Smooth muscle cell (in vitro differentiated cells): ENCODE measurements around the gene TAB3. TPM values are rescaled to one million over a fixed set of nuclear protein-coding genes. Genes with fewer than 3 reads are reported as not detected.

Source experiments
- DNase-seq: peaks from one replicate; lab custom pipeline; 2025; ENCODE audit not compliant: unreplicated experiment; lab: John Stamatoyannopoulos, UW
- H2AFZ ChIP-seq: fragments of 200-600 bp; sonication (generic); 2 replicates; pipeline ENCODE4 v1.6.0; 2016; ENCODE audit warnings: antibody characterized with exemption, low read depth, mild to moderate bottlenecking
- H3F3A ChIP-seq: fragments of 200-600 bp; sonication (generic); 2 replicates; pipeline ENCODE4 v1.6.0; 2017; ENCODE audit warnings: antibody characterized with exemption, low read depth
- H3K27ac ChIP-seq: fragments of 200-600 bp; sonication (generic); 2 replicates; pipeline ENCODE4 v1.5.1; 2016; ENCODE audit warnings: low read depth, mild to moderate bottlenecking
- H3K27me3 ChIP-seq: fragments of 200-600 bp; sonication (generic); 2 replicates; pipeline ENCODE4 v1.6.1; 2016; ENCODE audit warnings: low read depth, mild to moderate bottlenecking
- H3K36me3 ChIP-seq: fragments of 200-600 bp; sonication (generic); 2 replicates; pipeline ENCODE4 v1.5.1; 2016; ENCODE audit warnings: low read depth
- H3K4me1 ChIP-seq: fragments of 200-600 bp; sonication (generic); 2 replicates; pipeline ENCODE4 v1.5.1; 2016; ENCODE audit warnings: low read depth
- H3K4me2 ChIP-seq: fragments of 200-600 bp; sonication (generic); 2 replicates; pipeline ENCODE4 v1.6.0; 2016; ENCODE audit warnings: mild to moderate bottlenecking
- H3K4me3 ChIP-seq: fragments of 200-600 bp; sonication (generic); 2 replicates; pipeline ENCODE4 v1.5.1; 2016; ENCODE audit warnings: mild to moderate bottlenecking
- H3K79me2 ChIP-seq: fragments of 200-600 bp; sonication (generic); 2 replicates; pipeline ENCODE4 v1.6.0; 2016; ENCODE audit warnings: low read depth, mild to moderate bottlenecking
- H3K9ac ChIP-seq: fragments of 200-600 bp; sonication (generic); 2 replicates; pipeline ENCODE4 v1.6.0; 2016; ENCODE audit warnings: low read depth
- H3K9me3 ChIP-seq: fragments of 200-600 bp; sonication (generic); replicated peaks from 2 replicates; pipeline ENCODE4 v1.5.1; 2016; ENCODE audit warnings: low read depth
- H4K20me1 ChIP-seq: fragments of 200-600 bp; sonication (generic); 2 replicates; pipeline ENCODE4 v1.6.0; 2016; ENCODE audit warnings: low read depth
- WGBS: methylation state at CpG from one replicate; pipeline ENCODE4 v1.1.7; 2016; ENCODE audit warnings: low lambda C conversion rate; 5-methylcytosine and 5-hydroxymethylcytosine counted together
- polyA plus RNA-seq: library from polyadenylated mRNA; unstranded; fragments of >200 nt; fragmentation: Nextera tagmentation; extraction: Ambion mirVana; gene quantifications from 2 replicates; pipeline ENCODE4 v1.2.1, GENCODE V29; 2016
- total RNA-seq: library from RNA; depleted of rRNA; stranded (reverse); fragments of >200 nt; gene quantifications from 2 replicates; pipeline ENCODE4 v1.2.3, GENCODE V29; 2014
- TF ChIP-seq, protein P1 (sequence below): fragments of 200-600 bp; sonication (generic); IDR thresholded peaks from 2 replicates; pipeline ENCODE4 v1.5.1; 2017; ENCODE audit warnings: borderline replicate concordance, mild to moderate bottlenecking, antibody characterized with exemption; ENCODE audit not compliant: insufficient read depth, poor library complexity, severe bottlenecking

TAB3 gene
- total and polyA plus RNA-seq, 2 experiments from 2014 or later: 4.8 to 31.9 TPM

DNA sequence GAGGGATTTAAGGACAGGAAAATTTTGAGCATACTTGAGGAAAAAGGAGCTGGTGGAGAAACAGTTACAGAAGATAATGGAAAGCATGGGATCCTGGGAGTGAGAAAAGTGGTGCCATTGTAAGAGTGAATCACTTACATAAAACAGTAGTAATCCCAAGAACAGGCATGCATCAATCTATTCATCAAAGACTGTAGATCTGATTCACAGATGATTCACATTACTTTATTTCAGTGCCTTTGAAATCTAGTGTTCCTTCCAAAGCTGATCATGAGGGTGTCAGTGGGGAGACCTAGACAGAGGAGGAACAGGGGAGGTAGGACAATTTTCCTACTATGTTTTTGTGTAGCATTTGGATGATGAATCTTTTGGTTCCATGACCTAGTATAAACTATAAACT lies 102.7 kb downstream of the TAB3 start:
- no peak for DNase-seq
- Histone ChIP-seq H3K4me1 (no peaks in the 10 kb centered on the region), H4K20me1 (no peaks in the 10 kb centered on the region), H3K4me3 (no peak overlapping the region), H3K27me3 (no peaks in the 10 kb centered on the region), H3K4me2 (no peak overlapping the region), H3K27ac (no peak overlapping the region), H2AFZ (no peak overlapping the region), H3K79me2 (no peaks in the 10 kb centered on the region), H3K9me3 (no peaks in the 10 kb centered on the region), H3F3A (no peaks in the 10 kb centered on the region), H3K9ac (no peak overlapping the region), H3K36me3 (no peaks in the 10 kb centered on the region)
- TF ChIP-seq, protein P1, sequence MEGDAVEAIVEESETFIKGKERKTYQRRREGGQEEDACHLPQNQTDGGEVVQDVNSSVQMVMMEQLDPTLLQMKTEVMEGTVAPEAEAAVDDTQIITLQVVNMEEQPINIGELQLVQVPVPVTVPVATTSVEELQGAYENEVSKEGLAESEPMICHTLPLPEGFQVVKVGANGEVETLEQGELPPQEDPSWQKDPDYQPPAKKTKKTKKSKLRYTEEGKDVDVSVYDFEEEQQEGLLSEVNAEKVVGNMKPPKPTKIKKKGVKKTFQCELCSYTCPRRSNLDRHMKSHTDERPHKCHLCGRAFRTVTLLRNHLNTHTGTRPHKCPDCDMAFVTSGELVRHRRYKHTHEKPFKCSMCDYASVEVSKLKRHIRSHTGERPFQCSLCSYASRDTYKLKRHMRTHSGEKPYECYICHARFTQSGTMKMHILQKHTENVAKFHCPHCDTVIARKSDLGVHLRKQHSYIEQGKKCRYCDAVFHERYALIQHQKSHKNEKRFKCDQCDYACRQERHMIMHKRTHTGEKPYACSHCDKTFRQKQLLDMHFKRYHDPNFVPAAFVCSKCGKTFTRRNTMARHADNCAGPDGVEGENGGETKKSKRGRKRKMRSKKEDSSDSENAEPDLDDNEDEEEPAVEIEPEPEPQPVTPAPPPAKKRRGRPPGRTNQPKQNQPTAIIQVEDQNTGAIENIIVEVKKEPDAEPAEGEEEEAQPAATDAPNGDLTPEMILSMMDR: no peak

DNA sequence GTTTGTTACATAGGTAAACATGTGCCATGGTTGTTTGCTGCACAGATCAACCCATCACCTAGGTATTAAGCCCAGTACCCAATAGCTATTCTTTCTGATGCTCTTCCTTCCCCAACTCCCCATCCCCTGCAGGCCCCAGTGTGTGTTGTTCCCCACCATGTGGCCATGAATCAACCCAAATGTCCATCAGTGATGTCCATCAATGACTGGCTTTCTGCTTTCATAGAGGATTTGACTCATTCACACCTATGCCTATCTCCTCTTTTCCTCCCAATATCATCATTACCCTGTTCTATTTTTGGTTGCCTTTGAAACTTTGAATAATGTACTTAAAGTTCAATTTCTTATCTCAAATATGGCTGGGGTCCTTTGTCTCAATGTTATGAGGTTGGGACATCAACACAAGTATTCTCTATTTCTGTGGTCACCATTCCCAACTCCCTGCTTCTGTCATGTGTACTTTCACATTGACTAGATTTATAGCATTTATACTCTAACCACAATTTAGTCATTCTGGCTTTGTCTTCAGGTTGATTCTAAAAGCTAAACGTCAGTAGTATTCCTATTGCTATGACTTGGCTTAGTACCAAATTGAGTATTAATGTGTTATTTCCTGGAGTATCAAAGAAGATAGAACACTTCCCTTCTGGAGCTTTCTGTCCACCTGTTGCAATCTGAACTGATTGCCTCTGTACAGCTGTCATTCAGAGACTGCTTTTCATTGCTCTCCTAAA lies 107.2 kb downstream of the TAB3 start:
- Histone ChIP-seq H4K20me1 (no peaks in the 10 kb centered on the region), H3K27me3 (no peaks in the 10 kb centered on the region), H3K79me2 (no peaks in the 10 kb centered on the region), H3K9me3 (no peaks in the 10 kb centered on the region), H3K4me1 (no peaks in the 10 kb centered on the region), H3K27ac (no peak overlapping the region), H3K9ac (no peak overlapping the region), H3K36me3 (no peaks in the 10 kb centered on the region), H2AFZ (no peak overlapping the region), H3F3A (no peaks in the 10 kb centered on the region), H3K4me3 (no peak overlapping the region), H3K4me2 (no peak overlapping the region)
- DNase-seq: no peak
- 55% methylated on average over 1 of the region's 1 CpG for WGBS
- TF ChIP-seq, protein P1: no peak

DNA sequence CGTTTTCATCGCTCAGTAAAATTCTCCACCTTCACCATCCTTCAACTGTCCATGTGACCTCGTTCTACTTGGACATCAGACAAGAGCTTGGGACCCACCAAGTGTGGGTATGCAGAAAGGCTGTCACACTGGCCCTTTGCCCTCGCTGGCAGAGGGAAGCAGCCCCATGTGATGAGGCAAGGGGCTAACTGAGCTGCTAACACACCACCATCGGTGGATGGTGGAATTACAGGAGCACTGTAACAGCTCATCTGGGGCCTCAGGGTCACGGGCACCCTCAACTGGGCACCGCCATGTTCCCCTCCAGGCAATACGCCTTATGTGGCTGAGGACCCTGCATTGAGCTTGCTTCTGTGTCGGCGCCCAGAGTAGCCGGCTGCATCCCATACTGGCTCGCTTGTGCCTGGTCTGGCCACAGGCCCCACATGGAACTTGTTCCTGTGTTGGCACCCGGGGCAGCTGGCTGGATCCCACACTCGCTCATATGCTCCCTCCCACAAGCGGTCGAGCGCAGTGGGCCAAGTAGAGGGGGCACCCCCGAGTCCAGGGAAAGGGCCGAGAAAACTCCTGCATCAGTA lies 109.5 kb downstream of the TAB3 start:
- WGBS: 86% methylated on average over 19 of the region's 19 CpGs
- no peak overlapping the region for H2AFZ ChIP-seq
- no peaks in the 10 kb centered on the region for H3K27me3 ChIP-seq
- H3K4me2 ChIP-seq: no peak overlapping the region
- no peaks in the 10 kb centered on the region for H4K20me1 ChIP-seq
- no peaks in the 10 kb centered on the region for H3K79me2 ChIP-seq
- H3K4me3 ChIP-seq: no peak overlapping the region
- peaks cover 2% of the 10 kb centered on the region for H3K9me3 ChIP-seq
- no peak for DNase-seq
- no peak overlapping the region for H3K9ac ChIP-seq
- H3K27ac ChIP-seq: no peak overlapping the region
- H3K36me3 ChIP-seq: no peaks in the 10 kb centered on the region
- TF ChIP-seq, protein P1: no peak
- no peaks in the 10 kb centered on the region for H3K4me1 ChIP-seq
- no peaks in the 10 kb centered on the region for H3F3A ChIP-seq

DNA sequence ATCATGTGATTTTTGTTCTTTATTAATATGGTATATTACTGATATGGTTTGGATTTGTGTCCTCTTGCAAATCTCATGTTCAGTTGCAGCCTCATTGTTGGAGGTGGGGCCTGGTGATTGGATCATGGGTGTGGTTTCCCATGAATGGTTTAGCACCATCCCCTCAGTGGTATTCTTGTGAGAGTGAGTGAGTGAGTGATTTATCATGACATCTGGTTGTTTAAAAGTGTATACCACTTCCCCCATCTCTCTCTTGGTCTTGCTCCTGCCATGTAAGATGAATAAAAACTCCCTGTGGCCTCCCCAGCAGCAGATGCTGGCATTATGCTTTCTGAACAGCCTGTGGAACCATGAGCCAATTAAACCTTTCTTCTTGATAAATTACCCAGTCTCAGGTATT lies 111.5 kb downstream of the TAB3 start:
- no peaks in the 10 kb centered on the region for H3F3A ChIP-seq
- H3K36me3 ChIP-seq: no peaks in the 10 kb centered on the region
- H3K27ac ChIP-seq: no peak overlapping the region
- H3K4me2 ChIP-seq: no peak overlapping the region
- no peaks in the 10 kb centered on the region for H3K4me1 ChIP-seq
- no peak overlapping the region for H3K9ac ChIP-seq
- no peak for DNase-seq
- H4K20me1 ChIP-seq: no peaks in the 10 kb centered on the region
- no peak overlapping the region for H2AFZ ChIP-seq
- H3K4me3 ChIP-seq: no peak overlapping the region
- H3K27me3 ChIP-seq: no peaks in the 10 kb centered on the region
- H3K9me3 ChIP-seq: peaks cover 2% of the 10 kb centered on the region
- TF ChIP-seq, protein P1: no peak
- no peaks in the 10 kb centered on the region for H3K79me2 ChIP-seq
